Measurements from ENCODE around the gene GTF3C1.

DNA sequence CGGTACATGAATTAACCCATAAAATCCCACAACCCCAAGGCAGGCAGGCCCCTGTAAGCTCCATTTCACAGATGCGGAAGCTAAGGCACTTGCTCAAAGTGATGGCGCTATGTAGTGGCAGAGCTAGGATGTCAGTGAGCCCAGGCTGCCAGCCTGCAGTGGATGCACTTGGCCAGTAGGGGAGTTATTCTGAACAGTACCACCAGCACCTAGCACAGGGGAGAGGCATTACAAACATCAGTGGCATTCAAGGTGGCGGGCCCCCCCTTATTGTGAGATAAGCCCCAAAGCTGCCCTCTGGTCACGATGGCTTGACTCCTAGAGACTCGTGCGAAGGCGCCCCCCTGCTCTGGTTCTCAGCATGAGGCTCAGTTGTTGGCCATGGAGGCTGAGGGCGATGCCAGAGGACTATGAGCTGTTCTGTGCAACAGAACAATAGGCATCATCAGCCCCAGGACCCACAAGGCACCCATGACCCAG, 33.8 kb downstream of the GTF3C1 start:
- TF ChIP-seq, protein P1, sequence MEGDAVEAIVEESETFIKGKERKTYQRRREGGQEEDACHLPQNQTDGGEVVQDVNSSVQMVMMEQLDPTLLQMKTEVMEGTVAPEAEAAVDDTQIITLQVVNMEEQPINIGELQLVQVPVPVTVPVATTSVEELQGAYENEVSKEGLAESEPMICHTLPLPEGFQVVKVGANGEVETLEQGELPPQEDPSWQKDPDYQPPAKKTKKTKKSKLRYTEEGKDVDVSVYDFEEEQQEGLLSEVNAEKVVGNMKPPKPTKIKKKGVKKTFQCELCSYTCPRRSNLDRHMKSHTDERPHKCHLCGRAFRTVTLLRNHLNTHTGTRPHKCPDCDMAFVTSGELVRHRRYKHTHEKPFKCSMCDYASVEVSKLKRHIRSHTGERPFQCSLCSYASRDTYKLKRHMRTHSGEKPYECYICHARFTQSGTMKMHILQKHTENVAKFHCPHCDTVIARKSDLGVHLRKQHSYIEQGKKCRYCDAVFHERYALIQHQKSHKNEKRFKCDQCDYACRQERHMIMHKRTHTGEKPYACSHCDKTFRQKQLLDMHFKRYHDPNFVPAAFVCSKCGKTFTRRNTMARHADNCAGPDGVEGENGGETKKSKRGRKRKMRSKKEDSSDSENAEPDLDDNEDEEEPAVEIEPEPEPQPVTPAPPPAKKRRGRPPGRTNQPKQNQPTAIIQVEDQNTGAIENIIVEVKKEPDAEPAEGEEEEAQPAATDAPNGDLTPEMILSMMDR (IDR thresholded peaks at IDR 0.05): peak in 2 of 4 experiments; percentile 22 to 23
- TF ChIP-seq POLR2AphosphoS5 (IDR thresholded peaks at IDR 0.05) (no peak), POLR2A (IDR thresholded peaks at IDR 0.05) (no peak)
